ENCODE data around the gene USP25. TPM values are rescaled to one million over a fixed set of nuclear protein-coding genes. Genes with fewer than 3 reads are reported as not detected.
A peak's percentile ranks its signal among the peaks of the same experiment; 100 is the strongest.

The USP25 gene
- polyA plus RNA-seq (2012; ENCODE audit: insufficient read length, low read depth), result 20.3 TPM

DNA sequence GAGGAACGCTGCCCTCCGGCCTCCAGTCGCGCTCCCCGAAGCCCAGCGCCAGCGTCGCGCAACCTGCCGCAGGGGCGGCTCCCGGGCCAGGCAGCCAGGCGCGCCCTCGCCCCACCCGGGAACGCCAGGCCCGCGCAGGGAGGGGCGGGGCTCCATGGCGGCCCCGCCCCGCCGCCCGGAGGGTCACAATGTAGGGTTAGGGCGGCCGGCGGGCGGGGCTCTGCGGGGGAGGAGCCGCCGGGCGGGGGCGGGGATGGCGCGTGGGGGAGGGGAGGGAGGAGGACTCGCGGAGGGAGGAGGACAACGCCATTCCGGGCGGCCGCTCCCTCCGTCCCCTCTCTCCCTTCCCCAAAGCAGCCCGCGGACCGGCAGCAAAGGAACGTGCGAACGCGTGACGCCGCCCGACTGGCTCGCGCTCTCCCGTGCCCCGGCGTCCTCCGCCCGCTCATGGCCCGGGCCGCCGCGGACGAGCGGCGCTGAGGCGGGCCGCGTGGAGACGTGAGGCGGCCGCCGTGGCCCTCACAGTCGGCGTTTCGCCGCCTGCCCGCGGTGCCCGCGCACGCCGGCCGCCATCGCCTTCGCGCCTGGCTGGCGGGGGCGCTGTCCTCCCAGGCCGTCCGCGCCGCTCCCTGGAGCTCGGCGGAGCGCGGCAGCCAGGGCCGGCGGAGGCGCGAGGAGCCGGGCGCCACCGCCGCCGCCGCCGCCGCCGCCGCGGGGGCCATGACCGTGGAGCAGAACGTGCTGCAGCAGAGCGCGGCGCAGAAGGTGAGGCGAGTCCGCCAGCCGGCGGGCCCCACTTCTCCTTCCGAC lies at the start of gene USP25:
TSS of gene USP25 (plus strand) at position 309 of the 810 bp plus-strand sequence. CDS start at position 721, 412 bp downstream.
- TF ChIP-seq TAF1 (IDR thresholded peaks at IDR 0.05; ENCODE audit: borderline replicate concordance, insufficient read depth, low read length) (no peak), SIN3A (IDR thresholded peaks at IDR 0.05; ENCODE audit: borderline replicate concordance, insufficient read depth, low read length) (no peak), FOXP2 (optimal IDR thresholded peaks at IDR 0.05; ENCODE audit: borderline replicate concordance, extremely low read depth, extremely low read length, insufficient read depth) (peak; percentile 58), POLR2AphosphoS5 (IDR thresholded peaks at IDR 0.05; ENCODE audit: low read depth, low read length) (peak; percentile 79)
- TF ChIP-seq, protein P1, sequence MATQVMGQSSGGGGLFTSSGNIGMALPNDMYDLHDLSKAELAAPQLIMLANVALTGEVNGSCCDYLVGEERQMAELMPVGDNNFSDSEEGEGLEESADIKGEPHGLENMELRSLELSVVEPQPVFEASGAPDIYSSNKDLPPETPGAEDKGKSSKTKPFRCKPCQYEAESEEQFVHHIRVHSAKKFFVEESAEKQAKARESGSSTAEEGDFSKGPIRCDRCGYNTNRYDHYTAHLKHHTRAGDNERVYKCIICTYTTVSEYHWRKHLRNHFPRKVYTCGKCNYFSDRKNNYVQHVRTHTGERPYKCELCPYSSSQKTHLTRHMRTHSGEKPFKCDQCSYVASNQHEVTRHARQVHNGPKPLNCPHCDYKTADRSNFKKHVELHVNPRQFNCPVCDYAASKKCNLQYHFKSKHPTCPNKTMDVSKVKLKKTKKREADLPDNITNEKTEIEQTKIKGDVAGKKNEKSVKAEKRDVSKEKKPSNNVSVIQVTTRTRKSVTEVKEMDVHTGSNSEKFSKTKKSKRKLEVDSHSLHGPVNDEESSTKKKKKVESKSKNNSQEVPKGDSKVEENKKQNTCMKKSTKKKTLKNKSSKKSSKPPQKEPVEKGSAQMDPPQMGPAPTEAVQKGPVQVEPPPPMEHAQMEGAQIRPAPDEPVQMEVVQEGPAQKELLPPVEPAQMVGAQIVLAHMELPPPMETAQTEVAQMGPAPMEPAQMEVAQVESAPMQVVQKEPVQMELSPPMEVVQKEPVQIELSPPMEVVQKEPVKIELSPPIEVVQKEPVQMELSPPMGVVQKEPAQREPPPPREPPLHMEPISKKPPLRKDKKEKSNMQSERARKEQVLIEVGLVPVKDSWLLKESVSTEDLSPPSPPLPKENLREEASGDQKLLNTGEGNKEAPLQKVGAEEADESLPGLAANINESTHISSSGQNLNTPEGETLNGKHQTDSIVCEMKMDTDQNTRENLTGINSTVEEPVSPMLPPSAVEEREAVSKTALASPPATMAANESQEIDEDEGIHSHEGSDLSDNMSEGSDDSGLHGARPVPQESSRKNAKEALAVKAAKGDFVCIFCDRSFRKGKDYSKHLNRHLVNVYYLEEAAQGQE (IDR thresholded peaks at IDR 0.05; ENCODE audit: insufficient read depth in 1 of 2, low read depth in 2 of 2, low read length in 2 of 2), result no peak

DNA sequence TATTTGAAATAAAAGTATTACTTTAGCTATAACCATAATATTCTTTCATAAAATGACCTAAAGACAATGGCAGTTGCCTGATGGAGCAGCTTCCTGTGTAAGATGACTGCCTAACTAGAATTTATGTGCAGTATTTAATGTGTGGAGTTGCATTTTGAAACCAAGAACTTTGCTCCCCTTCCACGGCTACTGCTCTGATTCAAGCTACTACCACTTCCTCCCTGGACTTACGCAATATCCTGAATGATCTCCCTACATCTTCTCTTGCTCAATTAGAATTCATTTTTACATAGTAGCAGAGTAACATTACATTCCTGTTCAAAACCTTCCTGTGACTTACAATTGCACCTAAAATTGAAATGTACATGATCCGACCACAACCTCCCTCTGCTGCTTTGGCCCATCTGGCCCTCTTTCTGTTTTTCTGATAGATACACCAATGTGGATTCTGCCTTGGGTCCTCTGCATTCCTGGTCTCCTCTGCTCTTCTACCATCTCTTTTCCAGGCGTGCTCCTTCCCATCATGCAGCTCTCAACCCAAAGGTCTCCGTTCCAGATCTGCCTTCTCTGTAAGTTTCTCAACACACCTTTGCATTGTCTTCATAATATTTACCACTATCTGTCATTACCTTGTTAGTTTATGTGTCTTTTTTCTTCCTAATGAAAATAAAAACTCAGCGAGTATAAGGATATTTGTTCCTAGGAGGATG lies 47.4 kb upstream of the USP25 start:
- TF ChIP-seq SIN3A (IDR thresholded peaks at IDR 0.05; ENCODE audit: borderline replicate concordance, insufficient read depth, low read length) (no peak), TAF1 (IDR thresholded peaks at IDR 0.05; ENCODE audit: borderline replicate concordance, insufficient read depth, low read length) (no peak), POLR2AphosphoS5 (IDR thresholded peaks at IDR 0.05; ENCODE audit: low read depth, low read length) (no peak), FOXP2 (optimal IDR thresholded peaks at IDR 0.05; ENCODE audit: borderline replicate concordance, extremely low read depth, extremely low read length, insufficient read depth) (no peak)
- TF ChIP-seq, protein P1 (IDR thresholded peaks at IDR 0.05; ENCODE audit: insufficient read depth in 1 of 2, low read depth in 2 of 2, low read length in 2 of 2), result no peak

GRCh38 chr21:15682977-15683376 lies 46.8 kb upstream of the USP25 start:
- TF ChIP-seq TAF1 (IDR thresholded peaks at IDR 0.05; ENCODE audit: borderline replicate concordance, insufficient read depth, low read length) (no peak), SIN3A (IDR thresholded peaks at IDR 0.05; ENCODE audit: borderline replicate concordance, insufficient read depth, low read length) (no peak), FOXP2 (optimal IDR thresholded peaks at IDR 0.05; ENCODE audit: borderline replicate concordance, extremely low read depth, extremely low read length, insufficient read depth) (no peak), POLR2AphosphoS5 (IDR thresholded peaks at IDR 0.05; ENCODE audit: low read depth, low read length) (no peak)
- TF ChIP-seq, protein P1 (IDR thresholded peaks at IDR 0.05; ENCODE audit: insufficient read depth in 1 of 2, low read depth in 2 of 2, low read length in 2 of 2), result no peak

DNA sequence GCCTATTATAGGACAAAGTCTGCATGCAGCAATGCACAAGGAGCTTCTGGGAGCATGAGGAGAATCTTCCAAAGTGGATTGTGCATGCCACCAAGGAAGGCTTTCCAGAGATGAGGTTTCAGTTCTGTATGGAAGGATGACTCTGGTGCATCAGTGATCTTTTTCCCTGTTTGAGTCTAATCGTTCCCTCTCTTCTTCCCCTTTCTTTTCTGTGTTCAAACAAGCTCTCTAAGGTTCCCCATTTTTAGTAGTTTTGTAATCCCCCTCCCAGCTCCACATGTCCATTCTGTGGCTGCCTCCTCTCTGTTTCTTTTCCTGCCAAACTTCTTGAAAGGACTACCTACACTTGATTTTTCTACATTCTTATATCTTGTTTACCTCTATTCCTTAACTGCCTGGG lies 43.3 kb upstream of the USP25 start:
- TF ChIP-seq FOXP2 (optimal IDR thresholded peaks at IDR 0.05; ENCODE audit: borderline replicate concordance, extremely low read depth, extremely low read length, insufficient read depth) (no peak), POLR2AphosphoS5 (IDR thresholded peaks at IDR 0.05; ENCODE audit: low read depth, low read length) (no peak)
- TF ChIP-seq, protein P1 (IDR thresholded peaks at IDR 0.05; ENCODE audit: insufficient read depth in 1 of 2, low read depth in 2 of 2, low read length in 2 of 2), result no peak

Data from PFSK-1 (cell line).